ENCODE measurements around the gene ABCC4. TPM values are rescaled to one million over a fixed set of nuclear protein-coding genes. Genes with fewer than 3 reads are reported as not detected.
"Not testable (repeated sequence)": the region's sequence is repeated elsewhere in the genome, so short reads cannot be mapped to it uniquely, and the experiment has no call there.

The ABCC4 gene
- total RNA-seq, 1 donor from 2014 or later = 1.7 TPM

DNA sequence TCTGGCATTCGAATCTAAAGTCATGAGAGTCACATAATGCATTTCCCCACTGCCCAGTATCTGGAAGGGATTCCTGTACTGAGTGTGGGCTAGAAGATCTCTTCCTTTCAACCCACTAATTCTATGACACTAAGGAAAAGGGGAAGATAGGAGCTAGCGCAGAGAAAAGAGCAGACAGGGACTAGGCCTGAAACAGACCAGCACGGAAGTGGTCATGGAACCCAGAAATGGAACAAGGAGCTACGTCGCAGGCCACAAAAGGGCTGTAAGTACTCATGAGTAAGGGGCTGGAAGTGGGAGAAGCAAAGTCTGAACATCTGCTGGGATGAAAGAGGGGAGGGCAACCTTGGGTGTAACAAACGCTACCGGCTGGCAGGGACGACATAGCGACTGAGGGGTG is 8.6 kb downstream of the ABCC4 start:
- Mint-ChIP-seq H3K4me3 (ENCODE audit: unreplicated experiment) (no peak overlapping the region), H3K9me3 (ENCODE audit: unreplicated experiment) (peaks cover 1% of the 10 kb centered on the region), H3K4me1 (ENCODE audit: low read depth, unreplicated experiment) (no peaks in the 10 kb centered on the region), H3K36me3 (ENCODE audit: unreplicated experiment) (no peaks in the 10 kb centered on the region), H3K27me3 (ENCODE audit: unreplicated experiment) (peaks cover 2% of the 10 kb centered on the region), H3K27ac (ENCODE audit: unreplicated experiment) (no peak overlapping the region)
- DNase-seq = no peak
- TF ChIP-seq CTCF (IDR thresholded peaks at IDR 0.05; ENCODE audit: partially characterized antibody, unreplicated experiment) = no peak

- H3K4me3 Mint-ChIP-seq (ENCODE audit: unreplicated experiment); H3K36me3 Mint-ChIP-seq (ENCODE audit: unreplicated experiment); H3K9me3 Mint-ChIP-seq (ENCODE audit: unreplicated experiment); H3K4me1 Mint-ChIP-seq (ENCODE audit: low read depth, unreplicated experiment); H3K27me3 Mint-ChIP-seq (ENCODE audit: unreplicated experiment); DNase-seq; H3K27ac Mint-ChIP-seq (ENCODE audit: unreplicated experiment): not testable (repeated sequence)
Observed at GRCh38 chr13:95289901-95290300, 11.3 kb downstream of the ABCC4 start.

DNA sequence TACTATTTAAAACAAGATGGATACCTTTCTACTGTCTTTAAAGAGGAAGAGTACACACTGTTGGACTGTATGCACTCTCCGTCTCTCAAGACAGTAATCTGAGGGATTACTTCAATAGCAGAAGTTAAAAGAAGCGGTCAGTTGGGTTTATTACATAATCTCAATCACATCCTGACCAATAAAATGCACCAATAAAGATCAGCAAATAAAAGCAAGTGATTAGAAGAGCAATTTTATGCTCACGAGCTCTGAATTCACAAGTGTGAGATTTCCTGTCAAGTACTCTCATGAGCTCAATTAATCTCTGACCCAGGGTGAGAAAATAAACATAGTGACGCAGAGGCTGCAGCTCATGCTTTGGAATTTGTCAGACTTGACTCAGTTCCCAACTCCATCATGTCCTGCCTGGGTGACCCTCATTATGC is 12.2 kb downstream of the ABCC4 start:
- no peaks in the 10 kb centered on the region for H3K36me3 Mint-ChIP-seq (ENCODE audit: unreplicated experiment)
- TF ChIP-seq CTCF (IDR thresholded peaks at IDR 0.05; ENCODE audit: partially characterized antibody, unreplicated experiment) = no peak
- H3K27me3 Mint-ChIP-seq (ENCODE audit: unreplicated experiment) = peaks cover 4% of the 10 kb centered on the region
- H3K4me3 Mint-ChIP-seq (ENCODE audit: unreplicated experiment) = no peak overlapping the region
- no peaks in the 10 kb centered on the region for H3K4me1 Mint-ChIP-seq (ENCODE audit: low read depth, unreplicated experiment)
- no peak for DNase-seq
- peaks cover 1% of the 10 kb centered on the region for H3K9me3 Mint-ChIP-seq (ENCODE audit: unreplicated experiment)
- no peak overlapping the region for H3K27ac Mint-ChIP-seq (ENCODE audit: unreplicated experiment)

GRCh38 chr13:95284436-95284835 is 16.8 kb downstream of the ABCC4 start:
- Mint-ChIP-seq H3K9me3 (ENCODE audit: unreplicated experiment) (no peaks in the 10 kb centered on the region), H3K27me3 (ENCODE audit: unreplicated experiment) (peaks cover 2% of the 10 kb centered on the region), H3K27ac (ENCODE audit: unreplicated experiment) (no peak overlapping the region), H3K4me1 (ENCODE audit: low read depth, unreplicated experiment) (no peaks in the 10 kb centered on the region), H3K4me3 (ENCODE audit: unreplicated experiment) (no peak overlapping the region), H3K36me3 (ENCODE audit: unreplicated experiment) (no peaks in the 10 kb centered on the region)
- no peak for DNase-seq
- TF ChIP-seq CTCF (IDR thresholded peaks at IDR 0.05; ENCODE audit: partially characterized antibody, unreplicated experiment) = no peak

- H3K27me3 Mint-ChIP-seq (ENCODE audit: unreplicated experiment) = no peaks in the 10 kb centered on the region
Observed at GRCh38 chr13:95279016-95279415, 22.2 kb downstream of the ABCC4 start.

More at GRCh38 chr13:95279016-95279415, 22.2 kb downstream of the ABCC4 start:
- H3K9me3 Mint-ChIP-seq (ENCODE audit: unreplicated experiment) = no peaks in the 10 kb centered on the region
- no peak overlapping the region for H3K4me3 Mint-ChIP-seq (ENCODE audit: unreplicated experiment)
- H3K4me1 Mint-ChIP-seq (ENCODE audit: low read depth, unreplicated experiment) = no peaks in the 10 kb centered on the region
- H3K27ac Mint-ChIP-seq (ENCODE audit: unreplicated experiment) = no peak overlapping the region
- no peaks in the 10 kb centered on the region for H3K36me3 Mint-ChIP-seq (ENCODE audit: unreplicated experiment)
- TF ChIP-seq CTCF (IDR thresholded peaks at IDR 0.05; ENCODE audit: partially characterized antibody, unreplicated experiment) = no peak
- no peak for DNase-seq

Data from glutamatergic neuron (in vitro differentiated cells).